ENCODE results near the gene SH3BP2.

The SH3BP2 gene

DNA sequence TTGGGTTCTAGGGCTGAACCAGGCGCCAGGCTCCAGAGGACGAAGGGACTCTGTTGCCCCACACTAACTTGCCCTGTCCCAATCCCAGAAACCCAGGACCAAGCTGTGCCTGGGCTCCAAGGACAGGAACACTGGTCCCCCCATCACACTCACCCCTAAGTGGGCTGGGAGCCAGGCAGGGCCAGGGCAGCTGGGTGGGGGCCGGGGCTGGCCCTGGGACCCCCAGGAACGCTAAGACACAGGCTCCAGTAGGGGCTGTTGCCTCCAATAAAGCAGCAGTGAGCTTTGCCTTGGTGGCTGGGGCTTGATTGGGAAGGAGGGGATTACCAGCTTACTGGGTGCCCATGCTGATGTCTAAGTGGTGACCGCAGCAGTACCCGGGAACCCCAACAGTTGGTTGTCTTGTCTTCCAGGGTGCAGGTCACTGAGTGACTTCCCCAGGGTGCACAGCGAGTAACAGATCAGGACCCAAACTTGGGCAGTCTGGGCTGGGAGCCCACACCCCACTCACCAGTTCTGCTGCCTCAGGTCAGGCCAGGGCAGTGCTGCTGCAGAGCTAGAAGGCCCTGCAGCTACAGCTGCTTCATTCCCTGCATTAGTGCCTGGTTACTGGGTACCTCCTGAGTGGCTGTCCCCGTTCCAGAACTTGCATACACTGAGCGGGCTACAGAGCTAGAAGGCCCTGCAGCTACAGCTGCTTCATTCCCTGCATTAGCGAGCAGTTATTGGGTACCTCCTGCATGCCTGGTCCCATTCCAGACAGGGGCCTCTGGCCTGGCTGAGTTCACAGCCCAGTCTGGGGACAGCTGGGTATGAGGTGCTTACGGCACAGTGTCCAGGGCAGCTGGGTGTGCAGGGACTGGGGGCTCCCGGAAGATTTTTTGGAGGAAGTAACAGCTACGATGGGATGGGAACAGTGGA, 41.4 kb downstream of the SH3BP2 start:
- DNase-seq: no peak

DNA sequence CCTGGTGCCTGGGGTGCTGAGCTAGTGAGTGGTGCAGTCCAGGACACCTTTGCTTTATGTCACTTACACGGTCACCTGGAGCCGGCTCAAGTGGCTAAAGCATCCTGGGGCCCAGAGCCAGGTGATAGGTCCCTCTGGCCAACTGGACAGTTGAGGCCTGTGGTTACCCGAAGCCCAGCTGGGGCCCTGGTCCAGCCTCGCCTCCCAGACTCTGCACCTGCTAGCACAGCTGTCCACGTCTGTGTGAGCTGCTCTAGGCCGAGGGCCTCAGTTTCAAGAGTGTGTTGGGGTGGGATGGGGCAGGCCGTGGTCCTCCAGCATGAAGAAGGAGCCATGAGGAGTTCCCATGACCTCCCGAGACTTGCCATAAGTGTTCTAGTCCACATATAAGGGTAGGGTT, 43.1 kb downstream of the SH3BP2 start:
- DNase-seq: no peak

DNA sequence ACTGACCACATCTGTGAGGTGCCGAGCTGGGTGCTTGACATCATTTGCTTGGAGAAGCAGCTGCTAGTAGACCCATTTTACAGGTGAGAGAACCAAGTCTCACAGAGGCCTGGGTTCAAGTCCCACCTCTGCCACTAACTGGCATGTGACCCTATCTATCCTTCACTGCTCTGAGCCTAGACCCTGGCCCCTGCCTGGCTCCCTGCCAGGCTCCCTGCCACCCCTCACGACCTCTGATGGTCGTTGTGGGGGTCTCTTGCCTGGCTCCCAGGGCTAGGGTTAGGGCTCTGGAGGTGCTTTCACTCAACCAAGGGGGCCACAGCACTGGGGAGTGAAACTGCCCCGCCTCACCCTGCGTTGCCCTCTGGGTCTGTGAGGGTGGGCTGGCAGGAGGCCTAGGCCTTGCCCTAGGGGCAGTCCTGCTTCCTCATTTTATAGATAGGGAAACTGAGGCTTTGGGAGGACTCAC, 43.5 kb downstream of the SH3BP2 start:
- no peak for DNase-seq

DNA sequence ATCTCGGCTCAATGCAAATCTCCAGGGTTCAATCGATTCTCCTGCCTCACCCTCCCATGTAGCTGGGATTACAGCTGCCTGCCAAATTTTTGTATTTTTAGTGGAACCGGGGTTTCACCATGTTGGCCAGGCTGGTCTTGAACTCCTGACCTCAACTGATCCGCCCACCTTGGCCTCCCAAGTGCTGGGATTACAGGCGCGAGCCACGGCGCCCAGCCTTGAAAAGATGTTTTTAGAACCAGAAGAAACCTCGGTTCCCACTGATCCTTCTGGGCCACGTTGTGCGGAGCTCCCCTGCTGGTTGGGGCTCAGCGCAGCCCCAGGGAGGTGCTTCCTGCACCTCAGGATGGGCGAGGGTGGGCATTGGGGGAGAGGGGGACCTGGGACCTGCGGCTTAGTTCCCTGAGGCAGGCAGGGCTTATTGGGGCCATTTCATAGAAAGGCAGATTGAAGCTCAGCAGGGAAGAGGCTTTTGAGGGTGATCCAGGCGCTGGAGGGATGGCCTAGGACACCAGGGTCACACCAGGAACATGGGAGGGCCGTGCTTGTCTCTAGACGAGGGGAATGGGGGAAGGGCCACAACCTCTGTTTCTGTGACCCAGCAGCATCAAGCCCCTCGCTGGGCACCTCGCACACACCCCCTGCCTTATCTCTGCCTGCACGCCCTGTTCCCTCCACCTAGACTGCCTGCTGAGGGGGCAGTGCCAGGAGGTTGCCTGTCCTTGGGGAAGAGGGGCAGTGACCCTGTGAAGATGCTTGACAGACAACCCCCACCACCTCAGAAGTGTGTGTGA, 44.4 kb downstream of the SH3BP2 start:
- DNase-seq: peak; percentile 55

DNA sequence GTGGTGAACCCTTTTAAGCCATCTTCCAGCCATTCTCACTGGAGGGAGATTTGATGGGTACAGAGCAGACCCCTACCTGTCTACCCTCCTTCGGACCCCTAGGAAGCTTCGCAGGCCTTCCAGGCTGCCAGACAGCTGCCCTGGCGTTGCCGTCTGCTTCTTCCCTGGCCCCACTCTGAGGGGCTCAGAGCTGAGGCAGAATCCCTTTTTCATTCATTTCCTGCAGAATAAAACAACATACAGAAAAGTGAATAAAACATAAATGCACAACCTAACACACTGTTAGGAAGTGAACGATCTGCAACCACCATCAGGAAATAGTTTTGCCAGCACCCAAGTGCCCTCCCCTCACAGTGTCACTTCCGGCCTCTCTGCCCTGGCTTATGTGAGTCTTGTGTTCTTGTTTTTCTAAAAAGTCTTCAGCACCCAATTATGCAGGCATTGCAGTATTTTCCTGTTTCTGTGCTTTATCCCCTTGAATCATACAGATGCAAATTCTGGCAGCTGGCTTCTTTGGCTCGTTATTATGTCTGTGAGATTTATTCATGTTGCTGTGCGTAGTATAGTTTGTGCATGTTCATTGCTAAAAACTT, 45.1 kb downstream of the SH3BP2 start:
- peak; percentile 91 for DNase-seq

DNA sequence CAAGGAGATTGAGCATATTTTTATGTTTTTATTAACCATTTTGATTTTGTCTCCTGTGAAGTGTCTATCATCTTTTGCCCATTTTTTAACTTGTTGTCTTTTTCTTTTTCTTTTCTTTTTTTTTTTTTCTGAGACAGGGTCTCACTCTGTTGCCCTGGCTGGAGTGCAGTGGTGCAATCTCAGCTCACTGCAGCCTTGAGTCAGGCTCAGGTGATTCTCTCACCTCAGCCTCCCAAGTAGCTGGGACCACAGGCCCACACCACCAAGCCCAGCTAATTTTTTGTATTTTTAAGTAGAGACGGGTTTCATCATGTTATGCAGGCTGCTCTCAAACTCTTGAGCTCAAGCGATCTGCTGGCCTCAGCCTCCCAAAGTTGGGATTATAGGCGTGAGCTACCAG, 46.2 kb downstream of the SH3BP2 start:
- no peak for DNase-seq

DNA sequence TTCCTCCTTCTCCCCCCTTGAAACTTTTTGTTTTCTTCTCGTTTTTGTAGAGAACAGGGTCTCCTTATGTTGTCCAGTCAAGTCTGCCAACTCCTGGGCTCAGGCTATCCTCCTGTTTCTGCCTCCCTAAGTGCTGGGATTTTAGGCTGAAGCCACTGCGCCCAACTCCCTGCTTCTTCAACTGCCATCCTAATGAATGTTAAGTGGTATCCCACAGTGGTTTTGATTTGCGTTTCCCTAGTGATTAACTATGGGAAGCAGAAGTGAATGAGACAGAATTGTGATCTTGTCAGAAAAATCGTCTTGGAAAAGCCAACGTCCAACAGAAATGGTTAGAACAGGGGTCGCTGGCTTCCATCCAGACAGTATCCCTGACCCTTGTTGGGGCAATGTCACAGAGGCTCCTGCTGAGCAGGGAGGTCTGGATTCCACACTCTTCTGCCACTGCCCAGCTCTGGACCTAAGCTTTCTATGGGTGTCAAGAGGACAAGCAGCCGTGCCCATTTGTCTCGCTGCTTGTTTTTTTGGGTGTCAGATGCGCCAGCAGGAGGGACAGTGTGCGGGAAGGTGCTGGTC, 49.9 kb downstream of the SH3BP2 start:
- no peak for DNase-seq

DNA sequence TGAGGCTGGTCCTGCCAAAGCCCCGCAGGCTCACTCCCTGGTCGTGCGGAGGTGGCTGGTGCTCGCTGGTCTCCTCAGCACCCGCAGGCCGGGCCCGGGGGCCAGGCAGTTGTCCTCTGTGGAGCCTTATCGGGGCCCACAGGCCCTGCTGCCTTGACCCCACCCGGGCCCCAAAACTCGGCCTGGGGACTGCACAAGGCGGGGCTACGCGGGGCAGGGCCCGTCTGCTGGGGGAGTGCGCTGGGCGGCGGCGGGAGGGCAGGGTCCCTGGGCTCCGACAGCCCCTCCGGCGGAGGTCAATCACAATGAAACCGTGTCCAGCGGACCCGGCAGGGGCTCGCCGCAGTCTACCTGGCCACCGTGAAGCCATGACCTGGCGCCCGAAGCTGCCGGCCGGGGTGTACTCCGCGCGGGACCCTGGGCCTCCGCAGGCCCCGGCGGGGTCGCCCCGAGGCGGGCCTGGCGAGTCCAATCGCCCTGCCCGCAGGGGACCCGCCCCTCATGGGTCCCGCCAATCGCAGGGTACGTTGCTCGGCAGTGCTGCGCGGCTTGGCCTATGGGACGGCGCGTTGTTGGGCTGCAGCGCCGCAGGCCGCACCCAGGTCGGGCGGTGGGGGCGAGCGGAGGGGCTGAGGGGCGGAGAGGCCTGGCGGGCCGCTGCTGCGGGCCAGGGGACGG, 50.5 kb downstream of the SH3BP2 start, which contains the start of gene ADD1:
TSS of gene ADD1 (plus strand) at position 582 of the 678 bp plus-strand sequence. CDS start 32,072 bp downstream, outside the sequence.
- DNase-seq: peak; percentile 93

DNA sequence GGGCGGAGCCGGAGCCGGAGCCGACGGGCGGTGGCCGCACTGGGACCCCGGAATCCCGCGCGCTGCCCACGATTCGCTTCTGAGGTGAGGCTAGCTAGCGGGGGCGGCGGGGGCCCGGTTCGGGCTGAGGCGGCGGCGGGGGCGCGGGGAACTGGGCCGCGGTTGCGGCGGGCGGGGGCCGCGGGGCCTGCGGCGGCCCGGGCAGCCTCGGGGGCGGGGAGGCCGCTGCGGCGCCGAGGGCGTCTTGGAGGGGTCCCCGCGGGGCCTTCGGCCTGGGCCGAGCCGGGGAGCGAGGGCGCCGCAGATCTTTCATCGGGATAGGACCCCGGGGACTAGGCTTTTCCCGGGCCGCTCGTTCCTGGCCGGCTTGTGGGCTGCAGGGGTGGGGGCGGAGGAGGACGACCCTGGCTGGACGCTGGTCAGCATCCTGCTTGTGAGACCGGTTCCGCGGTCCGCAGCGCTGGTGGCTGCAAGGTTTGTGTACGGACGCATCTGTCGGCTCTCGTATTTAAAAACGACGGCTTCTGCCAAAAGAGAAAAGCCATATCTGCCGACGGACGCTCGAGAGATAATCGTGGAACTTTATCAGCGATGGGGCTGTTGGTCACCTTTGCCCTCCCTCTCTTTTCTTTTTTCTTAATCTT, 51.2 kb downstream of the SH3BP2 start:
- peak; percentile 67 for DNase-seq

DNA sequence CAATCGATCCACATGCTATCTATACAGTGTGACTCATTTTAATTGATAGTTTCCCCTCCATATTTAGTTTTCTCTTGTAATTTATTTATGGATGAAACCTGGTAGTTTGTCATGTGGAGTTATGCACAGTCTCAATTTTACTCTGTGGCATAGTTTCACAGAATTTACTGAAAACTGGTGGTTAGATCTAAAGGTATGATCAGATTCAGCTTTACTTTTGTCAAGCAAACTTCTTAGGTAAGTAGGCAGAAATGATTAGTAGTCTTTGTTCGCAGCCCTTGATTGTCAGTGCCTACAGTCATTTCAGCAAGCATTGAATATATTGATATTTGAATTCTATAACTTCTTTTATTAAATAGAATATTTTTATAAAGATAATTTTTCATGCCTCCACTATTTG, 53.3 kb downstream of the SH3BP2 start:
- no peak for DNase-seq

DNA sequence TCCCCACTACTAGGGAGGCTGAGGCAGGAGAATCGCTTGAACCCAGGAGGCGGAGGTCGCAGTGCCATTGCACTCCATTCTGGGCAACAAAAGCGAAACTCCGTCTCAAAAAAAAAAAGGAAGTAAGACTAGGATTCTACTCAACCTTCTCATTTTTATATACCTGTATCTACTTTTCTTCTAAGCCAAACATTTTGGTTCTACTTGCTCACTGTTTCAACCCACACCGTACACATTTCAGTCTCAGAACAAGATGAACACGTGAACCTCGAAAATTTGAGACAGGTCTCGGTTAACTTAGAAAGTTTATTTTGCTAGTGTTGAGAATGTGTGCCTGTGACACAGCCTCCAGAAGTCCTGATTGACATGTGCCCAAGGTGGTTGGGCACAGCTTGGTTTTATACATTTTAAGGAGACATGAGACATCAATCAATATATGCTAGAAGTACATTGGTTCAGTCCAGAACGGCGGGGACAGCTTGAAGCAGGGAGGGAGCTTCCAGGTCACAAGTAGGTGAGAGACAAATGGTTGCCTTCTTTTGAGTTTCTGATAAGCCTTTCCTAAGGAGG, 54.5 kb downstream of the SH3BP2 start:
- DNase-seq: no peak

DNA sequence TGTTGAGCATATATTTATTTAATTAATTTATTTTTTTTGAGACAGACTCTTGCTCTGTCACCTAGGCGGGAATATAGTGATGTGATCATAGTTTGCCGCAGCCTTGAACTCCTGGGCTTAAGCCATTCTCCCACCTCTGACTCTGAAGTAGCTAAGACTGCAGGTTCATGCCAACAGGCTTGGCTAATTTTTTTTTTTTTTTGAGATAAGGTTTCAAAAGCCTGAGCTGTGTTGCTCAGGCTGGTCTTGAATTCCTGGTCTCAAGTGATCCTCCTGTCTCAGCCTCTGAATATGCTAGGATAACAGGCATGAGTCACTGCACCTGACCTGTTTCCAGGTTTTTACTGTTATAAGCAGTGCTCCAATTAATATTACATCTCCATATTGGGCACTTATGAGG, 55.6 kb downstream of the SH3BP2 start:
- DNase-seq: peak; percentile 56

DNA sequence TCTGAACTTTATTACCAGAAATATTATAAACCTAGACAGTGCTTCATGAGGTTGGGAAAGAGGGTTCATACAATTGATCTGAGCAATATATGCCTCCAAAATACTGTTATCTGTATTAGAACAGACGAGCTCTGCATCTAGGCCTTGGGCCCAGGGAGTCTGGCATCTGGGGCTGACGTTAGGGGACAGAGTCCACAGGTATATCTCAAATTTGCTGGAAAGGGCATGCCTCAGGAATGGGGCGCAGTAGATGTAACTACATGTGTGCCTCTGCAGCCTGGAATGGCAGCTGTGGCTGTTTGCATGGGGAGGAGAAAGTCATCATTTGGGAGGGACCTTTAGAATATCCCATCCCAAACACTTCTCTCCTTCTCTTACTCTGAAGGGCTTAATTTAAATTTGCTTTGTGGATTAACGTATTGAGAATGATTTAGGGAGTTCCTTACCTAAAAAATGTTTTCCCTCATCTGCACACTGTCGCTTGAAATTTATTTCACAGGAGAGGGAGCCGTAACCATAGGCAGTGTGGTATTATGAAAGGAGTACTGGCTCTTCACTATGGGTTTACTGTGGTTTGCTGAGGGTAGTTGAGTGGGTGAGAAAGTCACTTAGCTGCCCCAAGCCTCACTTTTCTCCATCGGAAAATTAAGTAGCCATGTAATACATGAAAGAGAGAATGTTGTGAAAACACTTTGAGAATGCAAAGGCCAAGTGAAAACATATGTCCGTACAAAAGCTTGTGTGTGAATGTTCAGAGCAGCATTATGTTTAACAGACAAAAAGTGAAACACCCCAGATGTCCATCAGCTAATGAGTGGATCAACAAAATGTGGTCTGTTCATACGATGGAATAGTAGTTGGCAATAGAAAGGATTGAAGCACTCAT, 56.6 kb downstream of the SH3BP2 start:
- DNase-seq: peak; percentile 37

DNA sequence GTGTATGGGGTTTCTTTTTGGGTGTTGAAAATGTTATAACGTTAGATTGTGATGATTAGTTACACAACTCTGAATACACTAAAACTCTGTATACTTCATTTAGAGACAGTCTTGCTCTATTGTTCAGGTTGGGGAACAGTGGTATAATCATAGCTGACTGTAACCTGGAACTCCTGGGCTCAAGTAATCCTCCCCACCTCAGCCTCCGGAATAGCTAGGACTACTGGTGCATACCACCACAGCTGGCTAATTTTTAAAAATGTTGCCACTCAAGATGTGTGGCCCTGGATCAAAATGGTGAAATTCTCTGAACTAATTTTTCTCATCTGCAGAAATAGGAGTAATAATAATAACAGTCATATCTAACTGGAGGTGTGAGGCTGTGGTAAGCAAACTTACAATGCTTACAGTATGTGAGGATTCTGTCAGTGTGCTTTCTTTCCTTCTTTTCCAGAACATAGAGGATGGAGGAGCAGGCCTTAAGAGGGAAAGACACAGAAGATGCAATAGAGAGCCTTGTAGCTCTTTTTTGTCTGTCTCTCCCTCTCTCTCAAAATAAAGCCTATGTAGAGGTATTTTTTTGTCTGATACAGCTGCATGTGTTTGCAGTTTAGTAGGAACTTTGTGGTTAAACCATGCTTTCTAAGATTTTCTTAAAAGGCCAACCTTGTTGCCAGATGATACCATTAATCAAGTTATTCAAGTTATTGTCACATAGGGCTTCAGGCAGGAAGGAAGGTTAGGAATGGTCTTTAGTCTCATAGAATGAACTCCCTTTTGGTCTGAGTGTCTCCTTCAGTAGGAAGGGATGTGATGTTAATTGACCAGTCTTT, 58.3 kb downstream of the SH3BP2 start:
- peak; percentile 35 for DNase-seq

DNA sequence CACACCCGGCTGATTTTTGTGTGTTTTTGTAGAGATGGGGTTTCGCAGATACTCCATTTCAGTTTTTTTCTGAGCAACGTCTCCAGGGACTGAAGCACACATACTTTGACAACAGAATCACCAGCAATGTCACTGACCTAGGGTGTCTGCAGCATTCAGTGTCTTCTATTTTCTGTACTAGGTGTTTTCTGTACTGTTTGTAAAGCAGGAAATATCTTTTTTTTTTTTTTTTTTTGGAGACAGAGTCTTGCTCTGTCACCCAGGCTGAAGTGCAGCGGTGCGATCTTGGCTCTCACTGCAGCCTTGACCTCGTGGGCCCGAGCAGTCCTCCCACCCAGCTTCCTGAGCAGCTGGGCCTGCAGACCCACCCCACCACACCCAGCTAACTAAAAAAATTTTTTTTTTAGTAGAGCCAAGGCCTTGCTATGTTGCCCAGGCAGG, 59.6 kb downstream of the SH3BP2 start:
- peak; percentile 81 for DNase-seq

DNA sequence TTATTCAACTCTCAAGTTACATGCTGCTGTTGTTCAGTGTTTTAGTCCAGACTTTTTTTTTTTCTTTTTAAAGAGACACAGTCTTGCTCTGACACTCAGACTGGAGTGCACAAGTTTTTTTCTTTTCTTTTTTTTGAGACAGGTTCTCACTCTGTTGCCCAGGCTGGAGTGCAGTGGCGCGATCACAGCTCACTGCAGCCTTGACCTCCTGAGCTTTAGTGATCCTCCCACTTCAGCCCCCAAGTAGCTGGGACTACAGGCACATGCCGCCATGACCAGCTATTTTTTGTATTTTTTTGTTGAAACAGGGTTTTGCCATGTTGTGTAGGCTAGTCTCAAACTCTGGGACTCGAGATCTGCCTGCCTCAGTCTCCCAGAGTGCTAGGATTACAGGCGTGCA, 62.7 kb downstream of the SH3BP2 start:
- no peak for DNase-seq

DNA sequence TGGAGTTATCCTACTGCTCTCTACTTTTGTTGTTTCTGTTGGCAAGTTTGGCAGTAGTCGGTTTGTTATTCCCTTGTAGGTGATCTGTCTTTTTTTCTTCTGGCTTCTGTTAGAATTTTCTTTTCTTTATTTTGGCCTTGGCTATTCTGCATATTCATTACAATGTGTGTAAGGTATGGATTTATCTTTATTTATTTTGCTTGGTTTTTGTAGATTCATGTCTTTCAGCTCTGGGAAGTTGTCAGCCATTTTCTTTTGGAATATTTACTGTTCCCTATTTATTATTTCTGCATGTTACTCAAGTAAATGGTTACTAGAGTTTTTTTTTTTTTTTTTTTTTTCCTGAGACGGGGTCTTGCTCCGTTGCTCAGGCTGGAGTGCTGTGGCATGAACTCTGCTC, 63.4 kb downstream of the SH3BP2 start:
- no peak for DNase-seq

DNA sequence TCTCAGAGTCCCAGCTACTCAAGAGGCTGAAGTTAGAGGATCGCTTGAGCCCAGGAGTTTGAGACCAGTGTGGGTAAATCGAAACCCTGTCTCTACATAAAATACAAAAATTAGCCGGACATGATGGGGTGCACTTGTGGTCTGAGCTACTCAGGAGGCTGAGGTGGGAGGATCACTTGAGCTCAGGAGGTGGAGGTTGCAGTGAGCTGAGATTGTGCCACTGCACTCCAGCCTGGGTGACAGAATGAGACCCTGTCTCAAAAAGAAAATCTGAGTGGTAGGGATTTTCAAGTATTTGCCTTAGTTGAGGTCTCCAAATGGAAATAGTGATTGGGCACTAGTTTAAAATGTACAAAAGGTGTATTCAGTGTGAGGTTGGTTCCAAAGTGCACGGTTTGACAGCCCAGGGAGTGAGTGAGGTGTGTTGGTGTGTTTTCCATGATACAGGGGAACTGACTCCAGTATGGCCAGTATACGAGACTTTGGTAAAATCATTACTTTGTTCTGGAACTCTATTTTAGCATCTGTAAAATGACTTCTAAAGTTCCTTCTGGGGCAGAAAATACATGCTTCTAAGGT, 64.6 kb downstream of the SH3BP2 start:
- no peak for DNase-seq
